Measurements from ENCODE around the gene TYMS.

The TYMS gene

GRCh38 chr18:712401-713134, 55.1 kb downstream of the TYMS start, which contains the start of gene ENOSF1:
ENOSF1 (minus strand) TSS chr18:712630; CDS start chr18:712587, 43 bp downstream.
- DNase-seq (ENCODE audit: low read depth), result peak; percentile 72

- DNase-seq (ENCODE audit: low read depth), result no peak
These were observed 55.7 kb downstream of the TYMS start for GRCh38 chr18:713135-713490.

DNA sequence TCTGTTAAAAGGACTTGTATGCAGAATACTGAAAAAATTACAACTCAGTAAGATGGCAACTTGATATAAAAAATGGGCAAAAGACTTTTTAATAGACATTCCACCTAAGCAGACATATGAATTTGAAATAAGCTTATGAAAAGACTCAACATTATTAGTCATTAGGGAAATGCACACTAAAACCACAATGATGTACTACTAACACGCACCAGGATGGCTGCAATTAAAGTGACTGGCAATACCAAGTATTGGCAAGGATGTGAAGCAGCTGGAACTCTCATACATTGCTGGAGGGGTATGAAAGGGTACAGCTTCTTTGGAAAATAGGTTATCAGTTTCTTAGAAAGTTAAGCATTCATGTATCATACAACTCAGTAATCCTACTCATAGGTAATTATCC, 58.2 kb downstream of the TYMS start:
- peak; percentile 5 for DNase-seq (ENCODE audit: low read depth)

GRCh38 chr18:717003-717402, 59.5 kb downstream of the TYMS start:
- no peak for DNase-seq (ENCODE audit: low read depth)

Data from activated gamma-delta T cell treated with anti-CD3 and anti-CD28 coated beads, Interleukin-2, amount 50 U/mL, for 16 hours (primary cell).